Measurements from ENCODE around the gene CCSER2.
A peak's percentile ranks its signal among the peaks of the same experiment; 100 is the strongest.
"Not testable (repeated sequence)": the region's sequence is repeated elsewhere in the genome, so short reads cannot be mapped to it uniquely, and the experiment has no call there.

Gene CCSER2

GRCh38 chr10:84328418-84329195, at the start of gene CCSER2:
TSS of gene CCSER2 (plus strand) at chr10:84328589. CDS start at chr10:84371053, 42,464 bp downstream.
- peak; percentile 98 to 100 (median 99) for DNase-seq

GRCh38 chr10:84279876-84280475, 48.4 kb upstream of the CCSER2 start:
- not testable (repeated sequence) for DNase-seq

DNA sequence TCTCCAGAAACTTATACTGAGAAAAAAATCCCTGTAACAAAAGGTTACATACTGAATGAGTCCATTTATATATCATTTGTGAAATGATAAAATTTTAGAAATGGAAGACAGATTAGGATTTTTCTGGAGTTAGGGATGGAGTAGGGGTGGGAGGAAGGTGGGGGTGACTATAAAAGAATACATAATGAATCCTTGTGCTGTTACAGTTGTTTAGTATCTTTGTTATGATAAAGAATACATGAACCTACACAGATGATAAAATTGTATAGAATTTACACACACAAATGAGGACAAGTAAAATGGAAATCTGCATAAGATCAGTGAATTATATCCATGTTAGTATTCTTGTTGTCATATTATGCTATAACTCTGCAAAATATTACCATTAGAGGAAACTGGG, 41.7 kb upstream of the CCSER2 start:
- DNase-seq = no peak

- DNase-seq = no peak
Measured at GRCh38 chr10:84288151-84288550, 40.2 kb upstream of the CCSER2 start.

DNA sequence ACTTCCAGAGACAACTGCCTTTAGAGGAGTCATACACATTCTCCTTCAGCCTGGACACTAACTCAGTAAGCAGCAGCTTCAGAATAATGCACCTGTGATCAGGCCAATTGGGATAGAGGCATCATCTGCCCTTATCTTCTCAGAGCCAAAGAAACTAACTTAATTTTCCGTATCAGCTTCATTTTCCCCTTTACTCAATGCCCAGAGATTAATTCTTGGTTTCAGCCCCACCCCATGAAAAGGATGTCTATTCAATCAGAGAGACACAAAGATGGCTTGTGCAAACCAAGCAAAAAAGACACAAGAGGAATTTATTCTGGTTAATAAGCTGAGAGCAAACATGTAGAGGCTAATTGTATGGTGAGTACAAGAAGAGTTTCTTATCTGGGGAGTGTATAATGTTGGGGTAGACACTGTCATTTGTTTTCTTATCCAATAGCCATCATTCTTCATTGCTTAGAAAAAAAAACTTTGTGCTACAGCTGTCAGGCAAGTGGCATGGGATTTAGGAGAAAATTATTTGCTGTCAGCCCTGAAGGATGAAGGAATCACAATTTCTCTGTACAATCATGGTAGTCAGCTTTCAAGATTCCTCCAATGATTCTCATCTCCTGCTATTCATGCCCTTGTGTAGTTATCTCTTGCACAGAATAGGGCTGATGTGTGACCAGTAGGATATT, 38.7 kb upstream of the CCSER2 start:
- DNase-seq = no peak

- DNase-seq = no peak
Measured at GRCh38 chr10:84290235-84290634, 38.2 kb upstream of the CCSER2 start.

GRCh38 chr10:84291384-84291783, 37.0 kb upstream of the CCSER2 start:
- DNase-seq = peak; percentile 51 to 72 (median 66)

DNA sequence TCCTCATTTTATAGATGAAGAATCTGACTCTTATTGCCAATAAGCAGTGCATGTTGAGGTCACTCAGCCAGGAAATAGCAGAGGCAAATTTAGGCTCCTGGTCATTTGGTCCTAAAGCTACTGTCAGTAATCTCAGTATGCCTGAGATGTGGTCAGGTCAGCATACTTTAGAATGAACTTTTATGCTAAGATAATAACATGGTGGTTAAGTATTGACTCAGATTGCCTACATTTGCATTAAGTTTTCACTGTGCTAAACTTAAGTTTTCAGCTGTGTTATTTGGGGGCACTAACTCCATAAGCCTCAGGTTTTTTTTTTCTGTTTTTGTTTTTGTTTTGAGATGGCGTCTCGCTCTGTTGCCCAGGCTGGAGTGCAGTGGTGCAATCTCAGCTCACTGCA, 35.9 kb upstream of the CCSER2 start:
- DNase-seq = no peak

DNA sequence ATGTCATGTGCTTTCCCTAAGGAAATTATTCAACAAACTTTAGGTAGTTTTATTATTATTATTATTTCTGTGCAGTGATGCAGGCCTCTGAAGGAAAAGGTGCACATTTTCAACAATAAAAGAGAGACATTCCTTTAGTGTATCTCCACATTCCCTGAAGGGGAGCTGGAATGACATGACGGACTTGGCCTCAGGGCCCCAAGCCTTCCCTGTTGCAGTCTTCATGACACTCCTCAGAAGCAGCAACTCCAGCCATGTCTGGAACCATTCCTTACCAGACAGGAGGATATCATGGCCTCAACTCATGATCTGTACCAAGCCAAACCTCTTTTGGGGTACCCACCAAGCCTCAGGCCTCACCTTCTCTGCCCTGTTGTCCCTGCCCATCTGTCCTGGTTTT, 35.2 kb upstream of the CCSER2 start:
- DNase-seq = no peak

DNA sequence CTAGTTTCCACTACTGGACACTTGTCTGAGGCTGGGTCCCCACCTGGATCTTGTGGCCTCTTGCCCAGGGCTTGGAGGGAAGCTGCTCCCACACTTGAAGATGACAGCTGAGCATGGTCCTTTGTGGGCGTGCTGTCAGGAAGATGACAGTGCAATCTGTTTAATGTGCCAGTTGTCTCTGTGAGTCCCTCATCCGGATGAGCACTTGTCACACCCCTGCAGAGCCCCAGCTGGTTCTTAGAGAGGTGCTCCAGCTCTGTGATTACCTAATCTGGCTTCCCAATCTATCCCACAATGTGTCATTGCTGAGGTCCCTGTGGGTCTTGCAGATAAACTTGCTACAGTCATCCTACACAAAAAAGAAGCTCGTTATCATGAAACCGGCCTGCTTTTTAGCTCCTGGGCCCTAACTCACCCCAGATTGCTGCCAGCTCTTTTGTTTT, 34.8 kb upstream of the CCSER2 start:
- peak; percentile 50 to 81 (median 75) for DNase-seq

DNA sequence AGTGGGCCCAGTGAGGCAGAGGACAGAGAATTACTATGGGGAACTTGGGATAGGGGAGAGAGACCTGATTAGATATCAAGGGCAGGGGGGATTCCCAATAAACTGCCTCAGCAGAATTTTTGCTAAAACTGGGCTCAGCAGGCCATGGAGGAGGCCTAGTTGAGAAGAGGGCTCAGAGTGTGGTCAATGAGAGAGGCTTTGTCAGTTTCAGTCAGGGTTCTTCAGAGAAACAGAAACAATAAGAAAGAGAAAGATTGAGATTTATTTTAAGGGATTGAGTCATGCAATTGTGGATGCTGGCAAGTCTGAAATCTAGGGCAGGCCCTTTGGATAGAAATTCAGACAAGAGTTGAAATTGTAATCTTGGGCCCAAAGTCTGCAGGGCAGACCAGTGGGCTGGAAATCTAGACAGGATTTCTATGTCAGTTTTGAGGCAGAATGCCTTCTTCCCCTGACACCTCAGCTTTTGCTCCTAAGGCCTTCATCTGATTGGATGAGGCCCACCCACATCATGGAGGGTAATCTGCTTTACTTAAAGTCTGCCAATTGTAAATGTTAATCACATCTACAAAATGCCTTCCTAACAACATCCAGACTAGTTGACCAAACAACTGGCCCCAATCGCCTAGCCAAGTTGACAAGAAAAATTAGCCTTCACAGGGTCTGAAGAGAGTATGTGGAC, 33.5 kb upstream of the CCSER2 start:
- peak in 2 of 3 donors; percentile 10 to 51 for DNase-seq

GRCh38 chr10:84296091-84296981, 32.1 kb upstream of the CCSER2 start:
- peak; percentile 71 to 81 (median 78) for DNase-seq

DNA sequence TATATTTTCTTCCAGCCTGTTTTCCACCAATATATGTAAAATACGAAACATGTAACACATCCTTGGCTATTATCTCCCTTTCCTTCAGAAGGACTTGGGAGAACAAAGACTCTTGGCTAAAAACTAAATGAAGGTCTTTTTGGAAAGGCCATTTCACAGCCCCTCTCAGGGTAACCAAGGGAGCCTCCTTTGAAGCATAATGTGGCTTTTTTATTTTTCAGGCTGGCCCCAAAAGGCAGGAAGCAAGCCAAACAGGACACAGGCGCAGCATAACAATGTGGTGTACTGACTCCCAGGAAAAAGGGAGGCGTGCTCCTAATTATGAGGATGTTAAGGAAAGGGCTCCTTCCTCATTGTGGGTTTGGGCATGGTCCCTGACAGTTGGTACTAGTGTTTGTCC, 30.3 kb upstream of the CCSER2 start:
- no peak for DNase-seq

- DNase-seq = no peak
Measured at GRCh38 chr10:84302223-84302622, 26.2 kb upstream of the CCSER2 start.

- no peak for DNase-seq
Measured at GRCh38 chr10:84306751-84307384, 21.5 kb upstream of the CCSER2 start.

DNA sequence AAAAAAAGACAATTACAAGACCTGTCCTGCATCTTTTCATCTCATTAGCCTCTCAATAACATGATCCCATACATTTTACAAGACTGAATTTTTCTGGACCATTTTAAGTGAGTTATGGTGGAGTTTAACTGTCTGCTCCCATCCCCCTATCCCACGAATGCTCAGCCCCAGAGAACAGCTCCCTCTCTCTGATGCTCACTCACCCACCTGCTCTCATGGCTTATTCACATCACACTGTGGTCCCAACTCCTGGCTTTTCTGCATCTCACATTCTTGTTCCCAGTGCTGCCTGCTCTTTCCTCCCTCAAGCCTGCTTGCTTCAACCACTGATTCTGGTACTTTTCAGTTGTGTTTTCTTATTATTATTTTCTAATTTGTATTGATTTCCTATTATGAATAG, 20.4 kb upstream of the CCSER2 start:
- DNase-seq = no peak

- peak; percentile 68 to 88 (median 78) for DNase-seq
Measured at GRCh38 chr10:84308481-84309304, 19.7 kb upstream of the CCSER2 start.

- peak in 2 of 3 donors; percentile 16 to 32 for DNase-seq
Measured at GRCh38 chr10:84310470-84310869, 17.9 kb upstream of the CCSER2 start.

- DNase-seq = no peak
Measured at GRCh38 chr10:84311576-84311975, 16.8 kb upstream of the CCSER2 start.

GRCh38 chr10:84312816-84313215, 15.6 kb upstream of the CCSER2 start:
- DNase-seq = no peak

GRCh38 chr10:84314275-84314674, 14.1 kb upstream of the CCSER2 start:
- no peak for DNase-seq

All from suppressor macrophage treated with lipopolysaccharide for 1 hour (primary cell).